Upper lobe of right lung (tissue), 1 donor: ENCODE results near the gene DYNC2LI1. TPM values are rescaled to one million over a fixed set of nuclear protein-coding genes. Genes with fewer than 3 reads are reported as not detected.

ENCODE experiments used
- ATAC-seq: fragments of 200-7000 bp; cut with Tn5 transposase; one replicate; pipeline ENCODE4 v1.9.1; 2020; ENCODE audit warnings: mild to moderate bottlenecking, moderate library complexity
- DNase-seq: peaks from one replicate; pipeline ENCODE4 v3.0.0-alpha.2; 2020
- H3K27ac ChIP-seq: fragments of 200-600 bp; one replicate; pipeline ENCODE4 v1.8.0; 2022
- H3K27me3 ChIP-seq: fragments of 200-600 bp; one replicate; pipeline ENCODE4 v1.8.0; 2022; ENCODE audit warnings: mild to moderate bottlenecking
- H3K36me3 ChIP-seq: fragments of 200-600 bp; one replicate; pipeline ENCODE4 v1.8.0; 2022
- H3K4me1 ChIP-seq: fragments of 200-600 bp; one replicate; pipeline ENCODE4 v1.8.0; 2022
- H3K4me3 ChIP-seq: fragments of 200-600 bp; one replicate; pipeline ENCODE4 v1.8.0; 2022; ENCODE audit warnings: mild to moderate bottlenecking
- H3K9me3 ChIP-seq: fragments of 200-600 bp; one replicate; pipeline ENCODE4 v1.8.0; 2022
- intact Hi-C: fragments of 100-400 bp; cut with DNase I; formaldehyde crosslinking; loops from one replicate; pipeline ENCODE4 v1.11.0; 2022
- total RNA-seq: library from RNA; stranded (reverse); fragmentation: NEBNext Ultra II Directional; extraction: Animal tissue kit (Norgen Biotek cat#: 25700); gene quantifications from one replicate; pipeline ENCODE4 v1.2.1, GENCODE V29; 2021
- TF ChIP-seq, protein P1 (sequence below): fragments of 200-600 bp; IDR thresholded peaks from one replicate; pipeline ENCODE4 v1.8.0; 2022; ENCODE audit warnings: antibody characterized with exemption
- donor health status: DM: no; HTN: yes; CAD: no; lungs with severe emphysema.

Gene DYNC2LI1
- total RNA-seq, 1 donor from 2014 or later: 22.4 TPM

DNA sequence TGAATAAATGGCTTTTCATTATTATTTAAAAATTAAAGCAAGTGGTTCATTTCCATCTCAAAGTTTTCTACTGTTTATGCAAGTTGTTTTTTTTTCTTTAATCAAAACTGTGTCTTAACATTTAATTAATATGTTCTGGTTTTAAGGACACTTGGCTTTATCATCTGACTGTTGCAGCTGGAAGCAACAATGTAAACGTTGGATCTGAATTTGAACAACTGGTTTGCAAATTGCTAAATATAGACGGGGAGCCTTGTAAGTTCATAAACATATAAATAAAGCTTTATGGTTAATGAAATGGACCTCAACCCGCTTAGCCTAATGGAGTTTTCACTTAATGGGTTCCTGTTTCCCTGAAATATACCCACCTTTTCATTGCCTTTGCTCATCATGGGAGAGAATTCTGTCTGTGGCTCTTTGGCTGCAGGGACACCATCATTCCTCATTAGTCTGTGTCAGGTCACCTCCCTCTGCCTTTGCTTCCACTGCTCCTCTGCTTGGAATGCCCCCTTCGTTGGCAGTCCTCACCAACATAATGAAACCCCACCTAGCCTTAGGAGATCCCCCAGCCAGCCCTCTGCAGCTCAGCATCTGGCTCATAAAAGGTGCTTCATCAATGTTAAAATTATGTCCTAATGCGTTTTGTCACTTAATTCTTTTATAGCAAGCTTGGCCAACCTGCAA is 44.2 kb upstream of the DYNC2LI1 start:
- no peak overlapping the region for H3K4me3 ChIP-seq
- DNase-seq: no peak
- no peaks in the 10 kb centered on the region for H3K4me1 ChIP-seq
- H3K27me3 ChIP-seq: no peaks in the 10 kb centered on the region
- H3K36me3 ChIP-seq: no peaks in the 10 kb centered on the region
- intact Hi-C loops: no loop called here
- H3K9me3 ChIP-seq: no peaks in the 10 kb centered on the region
- H3K27ac ChIP-seq: no peak overlapping the region
- no peak for ATAC-seq
- TF ChIP-seq, protein P1, sequence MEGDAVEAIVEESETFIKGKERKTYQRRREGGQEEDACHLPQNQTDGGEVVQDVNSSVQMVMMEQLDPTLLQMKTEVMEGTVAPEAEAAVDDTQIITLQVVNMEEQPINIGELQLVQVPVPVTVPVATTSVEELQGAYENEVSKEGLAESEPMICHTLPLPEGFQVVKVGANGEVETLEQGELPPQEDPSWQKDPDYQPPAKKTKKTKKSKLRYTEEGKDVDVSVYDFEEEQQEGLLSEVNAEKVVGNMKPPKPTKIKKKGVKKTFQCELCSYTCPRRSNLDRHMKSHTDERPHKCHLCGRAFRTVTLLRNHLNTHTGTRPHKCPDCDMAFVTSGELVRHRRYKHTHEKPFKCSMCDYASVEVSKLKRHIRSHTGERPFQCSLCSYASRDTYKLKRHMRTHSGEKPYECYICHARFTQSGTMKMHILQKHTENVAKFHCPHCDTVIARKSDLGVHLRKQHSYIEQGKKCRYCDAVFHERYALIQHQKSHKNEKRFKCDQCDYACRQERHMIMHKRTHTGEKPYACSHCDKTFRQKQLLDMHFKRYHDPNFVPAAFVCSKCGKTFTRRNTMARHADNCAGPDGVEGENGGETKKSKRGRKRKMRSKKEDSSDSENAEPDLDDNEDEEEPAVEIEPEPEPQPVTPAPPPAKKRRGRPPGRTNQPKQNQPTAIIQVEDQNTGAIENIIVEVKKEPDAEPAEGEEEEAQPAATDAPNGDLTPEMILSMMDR: no peak

DNA sequence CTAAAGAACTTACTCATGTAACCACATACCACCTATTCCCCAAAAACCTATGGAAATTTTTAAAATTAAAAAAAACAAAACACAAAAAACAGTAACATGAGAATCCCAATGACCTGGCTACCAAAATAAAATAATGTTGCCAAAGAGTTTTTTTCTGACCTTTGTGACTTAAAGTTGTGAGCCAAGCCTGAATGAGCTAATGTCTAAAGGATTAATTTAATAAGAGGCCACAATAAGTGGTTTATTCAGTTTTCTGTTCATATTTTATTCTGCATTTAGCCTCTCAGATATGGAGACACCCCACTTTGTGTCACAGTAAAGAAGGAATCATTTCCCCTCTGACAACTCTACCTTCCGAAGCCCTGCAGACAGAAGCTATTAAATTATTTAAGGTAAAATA is 42.6 kb upstream of the DYNC2LI1 start:
- ATAC-seq (no peak), DNase-seq (no peak)
- Histone ChIP-seq H3K9me3 (no peaks in the 10 kb centered on the region), H3K27me3 (no peaks in the 10 kb centered on the region), H3K4me3 (no peak overlapping the region), H3K4me1 (no peaks in the 10 kb centered on the region), H3K36me3 (no peaks in the 10 kb centered on the region), H3K27ac (no peak overlapping the region)
- intact Hi-C loops: no loop called here
- TF ChIP-seq, protein P1: no peak

DNA sequence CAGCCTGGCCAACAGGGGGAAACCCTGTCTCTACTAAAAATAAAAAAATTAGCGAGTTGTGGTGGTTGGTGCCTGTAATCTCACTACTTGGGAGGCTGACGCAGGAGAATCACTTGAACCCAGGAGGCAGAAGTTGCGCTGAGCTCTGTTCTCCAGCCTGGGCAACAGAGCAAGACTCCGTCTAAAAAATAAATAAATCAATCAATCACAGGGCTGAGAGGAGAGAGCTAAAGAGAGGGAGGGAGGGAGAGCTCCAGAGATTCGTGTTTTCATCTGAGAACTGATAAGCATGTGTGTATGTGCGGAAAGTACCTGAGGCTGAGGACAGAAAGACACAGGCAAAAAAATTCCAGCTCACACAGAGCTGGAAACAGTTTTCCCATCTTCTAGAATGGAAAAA is 37.2 kb upstream of the DYNC2LI1 start:
- TF ChIP-seq, protein P1: no peak
- Histone ChIP-seq H3K4me3 (no peak overlapping the region), H3K4me1 (no peaks in the 10 kb centered on the region), H3K9me3 (no peaks in the 10 kb centered on the region), H3K27ac (peak overlapping the region; percentile 17), H3K36me3 (peaks cover 6% of the 10 kb centered on the region), H3K27me3 (no peaks in the 10 kb centered on the region)
- intact Hi-C loops: no loop called here
- no peak for DNase-seq
- ATAC-seq: no peak

DNA sequence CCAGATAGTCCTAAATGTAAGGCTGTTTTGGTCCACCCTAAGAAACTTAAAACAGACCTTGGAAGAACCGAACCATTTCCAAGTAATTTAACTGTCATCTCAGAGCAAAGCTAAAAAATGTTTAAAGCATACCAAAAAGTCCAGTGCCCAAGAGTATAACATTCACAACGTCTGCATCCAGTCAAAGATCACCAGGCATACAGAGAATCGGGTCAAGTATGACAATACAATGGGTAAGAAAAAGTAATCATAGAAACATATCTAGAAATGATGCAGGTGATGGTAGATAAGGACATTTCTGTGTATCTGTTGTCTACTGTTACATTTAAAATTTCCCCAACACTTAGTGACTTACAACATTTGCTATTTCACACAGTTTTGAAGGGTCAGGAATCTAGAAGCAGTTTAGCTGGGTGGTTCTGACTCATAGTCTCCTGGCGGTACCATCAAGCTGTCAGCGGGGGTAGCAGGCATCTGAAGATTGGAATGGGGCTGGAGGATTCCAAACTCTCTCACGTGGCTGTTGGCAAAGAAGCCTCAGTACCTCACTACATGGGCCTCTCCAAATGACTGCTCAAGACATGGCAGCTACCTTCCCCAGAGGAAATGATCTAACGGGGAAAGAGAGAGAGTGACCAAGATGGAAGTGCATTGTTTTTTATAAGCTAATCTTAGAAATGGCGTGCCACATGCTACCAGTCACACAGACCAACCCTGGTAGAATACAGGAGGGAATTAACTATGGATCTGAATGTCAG is 36.6 kb upstream of the DYNC2LI1 start:
- no peak for DNase-seq
- peak; percentile 42 for ATAC-seq
- TF ChIP-seq, protein P1: no peak
- Histone ChIP-seq H3K36me3 (peaks cover 6% of the 10 kb centered on the region), H3K27ac (peak overlapping the region; percentile 17), H3K4me1 (no peaks in the 10 kb centered on the region), H3K4me3 (no peak overlapping the region), H3K9me3 (no peaks in the 10 kb centered on the region), H3K27me3 (no peaks in the 10 kb centered on the region)
- intact Hi-C loops: no loop called here

DNA sequence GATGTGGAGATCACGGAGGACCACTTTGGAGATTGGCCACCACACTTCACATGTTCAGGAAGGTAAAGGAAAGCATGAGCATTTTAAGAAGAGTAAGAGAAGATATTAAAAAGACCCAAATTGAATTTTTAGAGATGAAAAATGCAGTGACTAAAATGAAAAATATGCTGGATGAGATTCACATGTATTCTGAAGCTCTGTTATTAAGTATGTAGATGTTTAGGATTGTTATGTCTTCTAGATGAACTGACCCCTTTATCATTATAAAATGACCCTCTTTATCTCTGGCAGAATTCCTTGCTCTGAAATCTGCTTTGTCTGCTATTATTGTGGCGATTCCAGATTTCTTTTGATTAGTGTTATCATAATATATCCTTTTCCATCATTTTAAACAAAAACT is 36.0 kb upstream of the DYNC2LI1 start:
- H3K36me3 ChIP-seq: peaks cover 6% of the 10 kb centered on the region
- no peaks in the 10 kb centered on the region for H3K9me3 ChIP-seq
- no peaks in the 10 kb centered on the region for H3K27me3 ChIP-seq
- TF ChIP-seq, protein P1: no peak
- DNase-seq (no peak), ATAC-seq (no peak)
- intact Hi-C loops: no loop called here
- H3K27ac ChIP-seq: no peak overlapping the region
- H3K4me3 ChIP-seq: no peak overlapping the region
- H3K4me1 ChIP-seq: no peaks in the 10 kb centered on the region
